ENCODE results near the gene FRMD3. TPM values are rescaled to one million over a fixed set of nuclear protein-coding genes. Genes with fewer than 3 reads are reported as not detected.

The FRMD3 gene
- total RNA-seq, 1 donor from 2014 or later: 0.59 TPM

- Mint-ChIP-seq H3K4me1 (ENCODE audit: unreplicated experiment) (no peaks in the 10 kb centered on the region), H3K9me3 (ENCODE audit: unreplicated experiment) (no peaks in the 10 kb centered on the region), H3K27me3 (ENCODE audit: unreplicated experiment) (no peaks in the 10 kb centered on the region), H3K4me3 (ENCODE audit: unreplicated experiment) (no peak overlapping the region), H3K36me3 (ENCODE audit: low read depth, unreplicated experiment) (no peaks in the 10 kb centered on the region), H3K27ac (ENCODE audit: unreplicated experiment) (no peak overlapping the region)
- no peak for DNase-seq (ENCODE audit: low spot score)
- TF ChIP-seq, protein P1, sequence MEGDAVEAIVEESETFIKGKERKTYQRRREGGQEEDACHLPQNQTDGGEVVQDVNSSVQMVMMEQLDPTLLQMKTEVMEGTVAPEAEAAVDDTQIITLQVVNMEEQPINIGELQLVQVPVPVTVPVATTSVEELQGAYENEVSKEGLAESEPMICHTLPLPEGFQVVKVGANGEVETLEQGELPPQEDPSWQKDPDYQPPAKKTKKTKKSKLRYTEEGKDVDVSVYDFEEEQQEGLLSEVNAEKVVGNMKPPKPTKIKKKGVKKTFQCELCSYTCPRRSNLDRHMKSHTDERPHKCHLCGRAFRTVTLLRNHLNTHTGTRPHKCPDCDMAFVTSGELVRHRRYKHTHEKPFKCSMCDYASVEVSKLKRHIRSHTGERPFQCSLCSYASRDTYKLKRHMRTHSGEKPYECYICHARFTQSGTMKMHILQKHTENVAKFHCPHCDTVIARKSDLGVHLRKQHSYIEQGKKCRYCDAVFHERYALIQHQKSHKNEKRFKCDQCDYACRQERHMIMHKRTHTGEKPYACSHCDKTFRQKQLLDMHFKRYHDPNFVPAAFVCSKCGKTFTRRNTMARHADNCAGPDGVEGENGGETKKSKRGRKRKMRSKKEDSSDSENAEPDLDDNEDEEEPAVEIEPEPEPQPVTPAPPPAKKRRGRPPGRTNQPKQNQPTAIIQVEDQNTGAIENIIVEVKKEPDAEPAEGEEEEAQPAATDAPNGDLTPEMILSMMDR (IDR thresholded peaks at IDR 0.05; ENCODE audit: unreplicated experiment): no peak
Observed at GRCh38 chr9:83526901-83527300, 11.3 kb downstream of the FRMD3 start.

DNA sequence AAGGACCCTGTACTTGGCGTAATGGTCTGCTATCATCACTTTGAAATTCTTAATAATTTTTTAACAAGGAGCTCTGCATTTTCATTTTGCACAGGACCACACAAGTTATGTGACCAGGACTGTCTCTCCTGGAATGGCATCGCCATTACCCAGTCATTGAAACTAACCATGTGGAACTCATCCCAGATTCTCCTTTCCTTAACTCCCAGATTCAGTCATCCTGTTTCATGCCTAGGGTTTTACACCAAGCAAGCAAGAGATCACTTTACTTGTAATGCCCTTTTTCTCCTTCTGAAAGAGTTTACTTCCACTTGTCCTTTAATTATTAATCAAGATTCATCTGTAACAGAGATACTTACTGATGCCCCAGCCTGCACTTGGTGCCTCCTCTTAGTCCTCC lies 12.0 kb downstream of the FRMD3 start:
- TF ChIP-seq, protein P1 (IDR thresholded peaks at IDR 0.05; ENCODE audit: unreplicated experiment): no peak
- Mint-ChIP-seq H3K27ac (ENCODE audit: unreplicated experiment) (no peak overlapping the region), H3K4me1 (ENCODE audit: unreplicated experiment) (no peaks in the 10 kb centered on the region), H3K9me3 (ENCODE audit: unreplicated experiment) (no peaks in the 10 kb centered on the region), H3K27me3 (ENCODE audit: unreplicated experiment) (no peaks in the 10 kb centered on the region), H3K36me3 (ENCODE audit: low read depth, unreplicated experiment) (no peaks in the 10 kb centered on the region), H3K4me3 (ENCODE audit: unreplicated experiment) (no peak overlapping the region)
- DNase-seq (ENCODE audit: low spot score): no peak

- H3K4me1 Mint-ChIP-seq (ENCODE audit: unreplicated experiment): no peaks in the 10 kb centered on the region
- H3K27ac Mint-ChIP-seq (ENCODE audit: unreplicated experiment): no peak overlapping the region
- H3K9me3 Mint-ChIP-seq (ENCODE audit: unreplicated experiment): no peaks in the 10 kb centered on the region
- H3K4me3 Mint-ChIP-seq (ENCODE audit: unreplicated experiment): no peak overlapping the region
- no peak for DNase-seq (ENCODE audit: low spot score)
- TF ChIP-seq, protein P1 (IDR thresholded peaks at IDR 0.05; ENCODE audit: unreplicated experiment): no peak
- H3K36me3 Mint-ChIP-seq (ENCODE audit: low read depth, unreplicated experiment): no peaks in the 10 kb centered on the region
- no peaks in the 10 kb centered on the region for H3K27me3 Mint-ChIP-seq (ENCODE audit: unreplicated experiment)
Observed at GRCh38 chr9:83523684-83524083, 14.5 kb downstream of the FRMD3 start.

GRCh38 chr9:83521411-83521810 lies 16.8 kb downstream of the FRMD3 start:
- H3K9me3 Mint-ChIP-seq (ENCODE audit: unreplicated experiment): no peaks in the 10 kb centered on the region
- H3K4me3 Mint-ChIP-seq (ENCODE audit: unreplicated experiment): no peak overlapping the region
- TF ChIP-seq, protein P1 (IDR thresholded peaks at IDR 0.05; ENCODE audit: unreplicated experiment): no peak
- H3K4me1 Mint-ChIP-seq (ENCODE audit: unreplicated experiment): no peaks in the 10 kb centered on the region
- DNase-seq (ENCODE audit: low spot score): no peak
- H3K36me3 Mint-ChIP-seq (ENCODE audit: low read depth, unreplicated experiment): no peaks in the 10 kb centered on the region
- peaks cover 3% of the 10 kb centered on the region for H3K27me3 Mint-ChIP-seq (ENCODE audit: unreplicated experiment)
- H3K27ac Mint-ChIP-seq (ENCODE audit: unreplicated experiment): no peak overlapping the region

DNA sequence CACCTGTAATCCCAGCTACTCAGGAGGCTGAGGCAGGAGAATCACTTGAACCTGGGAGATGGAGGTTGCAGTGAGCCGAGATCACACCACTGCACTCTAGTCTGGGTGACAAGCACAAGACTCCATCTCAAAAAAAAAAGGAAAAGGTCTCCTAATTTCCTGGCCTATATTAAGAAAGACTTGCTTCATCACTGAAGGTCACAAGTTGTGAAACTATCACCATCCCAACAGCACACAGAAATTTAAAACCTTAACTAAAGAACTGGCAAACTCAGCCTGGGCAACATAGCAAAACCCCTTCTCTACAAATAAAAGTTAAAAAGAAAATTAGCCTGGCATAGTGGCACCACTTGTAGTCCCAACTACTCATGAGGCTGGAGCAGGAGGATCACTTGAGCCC lies 17.2 kb downstream of the FRMD3 start:
- no peak for DNase-seq (ENCODE audit: low spot score)
- Mint-ChIP-seq H3K27ac (ENCODE audit: unreplicated experiment) (no peak overlapping the region), H3K9me3 (ENCODE audit: unreplicated experiment) (no peaks in the 10 kb centered on the region), H3K4me1 (ENCODE audit: unreplicated experiment) (no peaks in the 10 kb centered on the region), H3K36me3 (ENCODE audit: low read depth, unreplicated experiment) (no peaks in the 10 kb centered on the region), H3K4me3 (ENCODE audit: unreplicated experiment) (no peak overlapping the region), H3K27me3 (ENCODE audit: unreplicated experiment) (peaks cover 3% of the 10 kb centered on the region)
- TF ChIP-seq, protein P1 (IDR thresholded peaks at IDR 0.05; ENCODE audit: unreplicated experiment): no peak
